Activated naive CD8-positive, alpha-beta T cell (primary cell): ENCODE measurements around the gene HSPBP1.

ENCODE experiments used
- H3K27ac Mint-ChIP-seq: one replicate; pipeline ENCODE4 v1.8.0; 2021; ENCODE audit warnings: mixed read lengths
- H3K27me3 Mint-ChIP-seq: one replicate; pipeline ENCODE4 v1.8.0; 2021; ENCODE audit warnings: mixed read lengths
- H3K36me3 Mint-ChIP-seq: one replicate; pipeline ENCODE4 v1.8.0; 2021; ENCODE audit warnings: mixed read lengths
- H3K4me1 Mint-ChIP-seq: one replicate; pipeline ENCODE4 v1.8.0; 2021; ENCODE audit warnings: low read depth, mixed read lengths
- H3K4me3 Mint-ChIP-seq: one replicate; pipeline ENCODE4 v1.8.0; 2021; ENCODE audit warnings: mild to moderate bottlenecking, mixed read lengths
- H3K9me3 Mint-ChIP-seq: one replicate; pipeline ENCODE4 v1.8.0; 2021; ENCODE audit warnings: low read depth, mixed read lengths

Gene HSPBP1

GRCh38 chr19:55246462-55247451 is 33.2 kb downstream of the HSPBP1 start:
- Mint-ChIP-seq H3K36me3 (peaks cover 4% of the 10 kb centered on the region), H3K27ac (no peak overlapping the region), H3K4me3 (no peak overlapping the region), H3K27me3 (no peaks in the 10 kb centered on the region), H3K9me3 (no peaks in the 10 kb centered on the region), H3K4me1 (peaks cover 33% of the 10 kb centered on the region)

GRCh38 chr19:55245236-55245904 is 34.5 kb downstream of the HSPBP1 start:
- Mint-ChIP-seq H3K9me3 (no peaks in the 10 kb centered on the region), H3K4me3 (no peak overlapping the region), H3K27ac (no peak overlapping the region), H3K4me1 (peaks cover 20% of the 10 kb centered on the region), H3K27me3 (no peaks in the 10 kb centered on the region), H3K36me3 (peaks cover 2% of the 10 kb centered on the region)

GRCh38 chr19:55244004-55244680 is 35.8 kb downstream of the HSPBP1 start:
- H3K27me3 Mint-ChIP-seq = no peaks in the 10 kb centered on the region
- H3K9me3 Mint-ChIP-seq = no peaks in the 10 kb centered on the region
- no peak overlapping the region for H3K4me3 Mint-ChIP-seq
- peaks cover 2% of the 10 kb centered on the region for H3K36me3 Mint-ChIP-seq
- no peak overlapping the region for H3K27ac Mint-ChIP-seq
- H3K4me1 Mint-ChIP-seq = peaks cover 18% of the 10 kb centered on the region

GRCh38 chr19:55242517-55242916 is 37.4 kb downstream of the HSPBP1 start:
- no peaks in the 10 kb centered on the region for H3K27me3 Mint-ChIP-seq
- H3K4me1 Mint-ChIP-seq = peaks cover 5% of the 10 kb centered on the region
- H3K9me3 Mint-ChIP-seq = no peaks in the 10 kb centered on the region
- no peak overlapping the region for H3K27ac Mint-ChIP-seq
- peaks cover 2% of the 10 kb centered on the region for H3K36me3 Mint-ChIP-seq
- H3K4me3 Mint-ChIP-seq = no peak overlapping the region

GRCh38 chr19:55241935-55242464 is 37.9 kb downstream of the HSPBP1 start:
- Mint-ChIP-seq H3K27me3 (no peaks in the 10 kb centered on the region), H3K36me3 (peaks cover 2% of the 10 kb centered on the region), H3K4me3 (no peak overlapping the region)

GRCh38 chr19:55241143-55241934 is 38.6 kb downstream of the HSPBP1 start:
- no peaks in the 10 kb centered on the region for H3K27me3 Mint-ChIP-seq
- H3K4me3 Mint-ChIP-seq = no peak overlapping the region
- no peaks in the 10 kb centered on the region for H3K9me3 Mint-ChIP-seq
- peaks cover 2% of the 10 kb centered on the region for H3K36me3 Mint-ChIP-seq
- H3K27ac Mint-ChIP-seq = no peak overlapping the region
- H3K4me1 Mint-ChIP-seq = peaks cover 3% of the 10 kb centered on the region

More at GRCh38 chr19:55241935-55242464, 37.9 kb downstream of the HSPBP1 start:
- no peak overlapping the region for H3K27ac Mint-ChIP-seq
- no peaks in the 10 kb centered on the region for H3K9me3 Mint-ChIP-seq
- H3K4me1 Mint-ChIP-seq = peaks cover 3% of the 10 kb centered on the region

GRCh38 chr19:55240713-55241020 is 39.2 kb downstream of the HSPBP1 start:
- Mint-ChIP-seq H3K9me3 (no peaks in the 10 kb centered on the region), H3K36me3 (peaks cover 2% of the 10 kb centered on the region), H3K4me3 (no peak overlapping the region), H3K4me1 (peaks cover 3% of the 10 kb centered on the region), H3K27ac (no peak overlapping the region), H3K27me3 (no peaks in the 10 kb centered on the region)

- Mint-ChIP-seq H3K9me3 (no peaks in the 10 kb centered on the region), H3K4me3 (no peak overlapping the region), H3K36me3 (peaks cover 2% of the 10 kb centered on the region), H3K27ac (no peak overlapping the region), H3K4me1 (peaks cover 4% of the 10 kb centered on the region), H3K27me3 (no peaks in the 10 kb centered on the region)
These were observed 40.9 kb downstream of the HSPBP1 start for GRCh38 chr19:55239004-55239403.

GRCh38 chr19:55238030-55238429 is 41.9 kb downstream of the HSPBP1 start:
- Mint-ChIP-seq H3K4me3 (no peak overlapping the region), H3K27me3 (no peaks in the 10 kb centered on the region), H3K36me3 (peaks cover 4% of the 10 kb centered on the region), H3K27ac (no peak overlapping the region), H3K9me3 (no peaks in the 10 kb centered on the region), H3K4me1 (peaks cover 4% of the 10 kb centered on the region)

GRCh38 chr19:55232986-55233385 is 46.9 kb downstream of the HSPBP1 start:
- peaks cover 2% of the 10 kb centered on the region for H3K36me3 Mint-ChIP-seq

GRCh38 chr19:55232286-55232602 is 47.7 kb downstream of the HSPBP1 start:
- Mint-ChIP-seq H3K36me3 (peaks cover 2% of the 10 kb centered on the region), H3K27ac (no peak overlapping the region), H3K9me3 (no peaks in the 10 kb centered on the region), H3K4me1 (peaks cover 2% of the 10 kb centered on the region), H3K27me3 (no peaks in the 10 kb centered on the region), H3K4me3 (no peak overlapping the region)

More at GRCh38 chr19:55232986-55233385, 46.9 kb downstream of the HSPBP1 start:
- Mint-ChIP-seq H3K27me3 (no peaks in the 10 kb centered on the region), H3K4me1 (peaks cover 2% of the 10 kb centered on the region), H3K9me3 (no peaks in the 10 kb centered on the region), H3K4me3 (no peak overlapping the region), H3K27ac (no peak overlapping the region)

GRCh38 chr19:55231391-55232285 is 48.3 kb downstream of the HSPBP1 start:
- no peak overlapping the region for H3K4me3 Mint-ChIP-seq
- H3K27me3 Mint-ChIP-seq = no peaks in the 10 kb centered on the region
- H3K27ac Mint-ChIP-seq = no peak overlapping the region
- H3K9me3 Mint-ChIP-seq = no peaks in the 10 kb centered on the region
- H3K4me1 Mint-ChIP-seq = peaks cover 2% of the 10 kb centered on the region
- H3K36me3 Mint-ChIP-seq = peaks cover 2% of the 10 kb centered on the region

GRCh38 chr19:55230780-55231179 is 49.1 kb downstream of the HSPBP1 start:
- peaks cover 2% of the 10 kb centered on the region for H3K36me3 Mint-ChIP-seq
- H3K4me1 Mint-ChIP-seq = peaks cover 2% of the 10 kb centered on the region
- no peak overlapping the region for H3K27ac Mint-ChIP-seq
- H3K27me3 Mint-ChIP-seq = no peaks in the 10 kb centered on the region
- no peak overlapping the region for H3K4me3 Mint-ChIP-seq
- H3K9me3 Mint-ChIP-seq = no peaks in the 10 kb centered on the region
